GM13977 (cell line): ENCODE measurements around the gene DYNLT4.
A peak's percentile ranks its signal among the peaks of the same experiment; 100 is the strongest.

Source experiments
- DNase-seq: peaks from one replicate; pipeline ENCODE4 v3.0.0; 2012; ENCODE audit warnings: low spot score
- in situ Hi-C: fragments of 300-500 bp; cut with MboI; formaldehyde crosslinking; loops from one replicate; pipeline ENCODE4 v1.12.0; 2022; ENCODE audit warnings: low sequenced_read_pairs, low pct_unique_long_range_greater_than_20kb, mixed read lengths, inconsistent platforms; ENCODE audit not compliant: unreplicated experiment
- TF ChIP-seq, protein P1 (sequence below): IDR thresholded peaks from 2 replicates; pipeline ENCODE4 v1.5.1; 2012; ENCODE audit warnings: mild to moderate bottlenecking, control low read depth; ENCODE audit not compliant: insufficient read depth; ENCODE audit errors: extremely low read depth, missing control alignments

DYNLT4 gene

DNA sequence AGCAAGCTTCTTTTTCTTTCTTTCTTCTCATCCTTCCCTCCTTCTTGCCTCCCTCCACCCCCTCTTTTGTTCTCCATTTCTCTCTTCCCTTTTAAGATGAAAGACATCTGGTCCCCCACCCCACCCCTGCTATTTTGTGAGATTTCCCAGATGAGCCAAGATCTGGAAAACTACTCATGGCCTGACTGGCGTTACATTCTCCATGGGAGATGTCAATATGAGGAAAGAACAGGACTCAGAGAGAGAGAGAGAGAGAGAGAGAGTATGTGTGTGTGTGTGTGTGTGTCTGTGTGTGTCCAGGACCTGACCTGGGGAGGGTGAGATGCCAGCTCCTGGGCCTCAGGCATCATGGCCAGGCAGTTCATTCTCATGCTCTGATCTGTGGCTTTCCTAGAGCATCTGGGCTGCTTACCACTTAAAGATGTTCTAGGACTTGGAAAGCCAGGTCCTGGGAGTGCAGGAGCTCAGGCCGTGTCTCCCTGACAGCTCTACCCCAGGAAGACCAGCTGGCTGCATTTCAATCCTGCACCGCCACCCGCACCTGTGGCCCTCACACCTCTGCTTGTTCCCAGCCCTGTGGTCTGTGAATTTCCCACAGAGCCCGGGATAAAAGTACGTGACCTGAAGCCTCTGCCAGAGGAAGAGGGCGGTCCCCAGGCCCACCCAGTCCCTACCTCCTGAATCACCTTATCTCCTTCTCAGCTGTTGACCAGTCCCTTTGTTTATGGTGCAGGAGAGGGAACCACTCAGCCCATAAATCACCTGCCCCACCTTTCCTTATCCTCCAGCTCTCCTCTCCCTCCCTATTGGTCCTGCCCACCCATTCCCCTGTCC is 16.0 kb downstream of the DYNLT4 start:
- no peak for DNase-seq
- in situ Hi-C loops = no loop called here
- TF ChIP-seq, protein P1, sequence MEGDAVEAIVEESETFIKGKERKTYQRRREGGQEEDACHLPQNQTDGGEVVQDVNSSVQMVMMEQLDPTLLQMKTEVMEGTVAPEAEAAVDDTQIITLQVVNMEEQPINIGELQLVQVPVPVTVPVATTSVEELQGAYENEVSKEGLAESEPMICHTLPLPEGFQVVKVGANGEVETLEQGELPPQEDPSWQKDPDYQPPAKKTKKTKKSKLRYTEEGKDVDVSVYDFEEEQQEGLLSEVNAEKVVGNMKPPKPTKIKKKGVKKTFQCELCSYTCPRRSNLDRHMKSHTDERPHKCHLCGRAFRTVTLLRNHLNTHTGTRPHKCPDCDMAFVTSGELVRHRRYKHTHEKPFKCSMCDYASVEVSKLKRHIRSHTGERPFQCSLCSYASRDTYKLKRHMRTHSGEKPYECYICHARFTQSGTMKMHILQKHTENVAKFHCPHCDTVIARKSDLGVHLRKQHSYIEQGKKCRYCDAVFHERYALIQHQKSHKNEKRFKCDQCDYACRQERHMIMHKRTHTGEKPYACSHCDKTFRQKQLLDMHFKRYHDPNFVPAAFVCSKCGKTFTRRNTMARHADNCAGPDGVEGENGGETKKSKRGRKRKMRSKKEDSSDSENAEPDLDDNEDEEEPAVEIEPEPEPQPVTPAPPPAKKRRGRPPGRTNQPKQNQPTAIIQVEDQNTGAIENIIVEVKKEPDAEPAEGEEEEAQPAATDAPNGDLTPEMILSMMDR = no peak

DNA sequence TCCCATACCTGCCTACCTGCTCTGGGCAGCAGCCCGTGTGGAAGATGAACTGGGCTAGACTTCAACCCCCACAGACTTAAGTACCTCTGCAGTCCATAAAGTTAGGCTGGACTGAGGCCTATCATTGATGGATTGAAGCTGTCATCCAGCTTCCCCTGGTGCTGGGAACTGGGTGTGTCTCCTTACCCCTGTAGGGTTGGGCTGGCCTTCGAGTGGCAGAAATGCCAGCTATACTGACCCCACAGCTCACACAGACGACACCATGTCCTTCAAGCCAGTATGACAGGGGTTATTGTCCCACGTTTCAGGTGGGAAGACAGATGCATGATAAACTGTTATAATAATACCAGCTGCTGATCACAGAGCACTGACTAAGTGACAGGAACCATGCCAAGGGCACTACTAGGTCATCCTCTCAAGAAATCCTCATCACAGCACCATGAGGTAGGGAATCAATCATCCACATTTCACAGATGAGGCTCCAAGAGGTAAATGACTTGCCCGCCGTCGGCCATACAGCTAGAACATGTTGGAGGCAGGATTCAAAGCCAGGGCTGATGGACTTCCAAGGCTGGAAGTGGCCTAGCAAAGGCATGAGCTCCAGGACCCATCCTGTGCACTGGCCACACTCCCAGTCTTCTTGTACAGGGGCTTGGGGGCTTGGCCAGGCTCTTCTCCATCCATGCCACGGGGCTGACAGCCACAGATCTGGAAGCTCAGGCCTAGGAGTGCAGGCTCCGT is 18.9 kb downstream of the DYNLT4 start, which contains the start of gene BEST4:
Gene BEST4 (minus strand): TSS at position 51 of the 741 bp plus-strand sequence. CDS start 465 bp downstream, outside the sequence.
- in situ Hi-C loops = no loop called here
- TF ChIP-seq, protein P1 = no peak
- DNase-seq = no peak

DNA sequence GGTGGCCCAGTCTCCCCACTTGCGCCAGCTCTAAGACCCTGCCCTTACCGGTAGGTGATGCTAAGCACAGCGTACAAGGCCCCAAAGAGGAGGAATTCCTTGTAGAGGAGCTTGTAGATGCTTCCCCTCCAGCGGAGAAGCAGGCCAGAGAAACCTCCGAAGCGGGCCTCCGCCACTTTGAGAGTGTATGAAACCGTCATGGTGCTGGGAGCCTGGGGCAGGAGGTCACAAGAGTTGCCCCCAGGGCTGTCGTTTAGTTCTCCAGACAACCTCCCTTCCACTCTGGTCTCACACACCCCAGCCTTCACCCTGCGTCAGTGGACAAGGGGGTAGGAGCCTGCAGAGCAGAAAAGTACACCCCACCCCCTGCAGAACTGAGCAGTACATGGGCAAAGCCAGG is 19.6 kb downstream of the DYNLT4 start:
- in situ Hi-C loops = no loop called here
- DNase-seq = no peak
- TF ChIP-seq, protein P1 = no peak

DNA sequence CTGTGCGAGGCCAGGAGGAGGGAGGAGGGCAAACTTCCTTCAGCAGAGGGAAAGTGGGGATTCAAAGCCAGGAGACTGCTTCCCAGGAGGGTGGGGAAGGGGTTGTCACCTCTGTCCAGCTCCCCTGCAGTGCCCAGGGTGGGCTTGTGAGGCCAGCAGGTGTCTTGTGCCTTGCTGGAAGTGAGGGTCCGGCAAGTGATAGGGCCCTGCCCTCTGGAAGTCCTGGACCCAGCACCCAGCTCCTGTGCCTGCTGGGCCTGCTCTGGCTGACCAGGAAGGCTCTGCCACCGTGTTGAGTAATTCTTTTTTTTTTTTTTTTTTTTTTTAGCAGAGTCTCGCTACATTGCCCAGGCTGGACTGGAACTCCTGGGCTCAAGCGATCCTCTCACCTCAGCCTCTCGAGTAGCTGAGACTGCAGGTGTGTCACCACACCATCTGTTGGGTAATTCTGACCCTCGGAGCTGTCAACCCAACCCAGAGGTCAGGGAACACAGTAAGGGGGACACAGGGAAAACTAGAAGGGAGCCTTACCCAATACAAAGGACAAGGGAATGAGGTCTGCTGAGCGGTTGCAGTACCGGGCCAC is 20.2 kb downstream of the DYNLT4 start:
- TF ChIP-seq, protein P1 = no peak
- no peak for DNase-seq
- in situ Hi-C loops = no loop called here

DNA sequence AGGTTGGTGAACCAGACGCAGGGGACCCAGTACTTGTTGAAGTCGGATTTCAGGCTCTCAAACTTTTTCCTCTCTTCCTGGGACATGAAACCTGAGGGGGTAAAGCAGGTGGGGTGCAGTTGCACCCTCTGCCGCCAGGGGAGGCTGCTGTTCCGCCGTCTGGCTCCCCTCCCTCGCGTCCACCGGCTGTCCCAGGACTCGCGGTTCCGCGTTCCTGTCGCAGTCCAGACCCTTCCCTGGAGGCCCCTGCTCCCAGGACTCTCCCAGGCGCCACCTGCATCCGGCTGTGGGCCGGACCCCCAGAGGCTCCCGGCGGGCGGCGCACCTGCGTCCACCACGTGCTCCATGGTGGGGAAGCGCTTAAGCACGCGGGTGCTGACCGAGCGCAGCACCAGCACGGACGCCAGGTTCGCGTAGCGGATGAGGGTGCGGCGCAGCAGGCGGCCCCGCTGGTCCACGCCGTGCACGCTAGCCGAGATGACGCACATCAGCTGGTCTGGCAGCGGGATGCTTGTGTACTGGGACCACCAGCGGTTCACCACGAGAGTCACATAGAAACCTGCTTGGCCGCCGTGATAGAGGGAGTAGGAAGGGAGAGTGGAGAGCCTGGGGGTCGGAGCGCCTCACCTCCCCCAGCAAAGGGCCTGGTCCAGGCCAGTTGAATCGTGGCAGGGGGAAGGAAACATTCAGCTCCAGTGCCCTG is 20.9 kb downstream of the DYNLT4 start:
- peak; percentile 81 for DNase-seq
- TF ChIP-seq, protein P1 = peak; percentile 92
- in situ Hi-C loops = no loop called here
